Measurements from ENCODE around the gene CYTH1. TPM values are rescaled to one million over a fixed set of nuclear protein-coding genes. Genes with fewer than 3 reads are reported as not detected.

The CYTH1 gene
- polyA plus RNA-seq, 2 of the 4 experiments (the other 2 are of a cell fraction), result 38.5 to 46.2 TPM

GRCh38 chr17:78692460-78693010 is 89.5 kb downstream of the CYTH1 start:
- ChIA-PET CTCF (interaction anchor here (0.8 to 4.6 kb wide), 5 partner anchors 16 to 332 kb away, joined by 3 to 32 read pairs (median 3); no protein-coding TSS in a partner anchor), POLR2A (no interaction called here)
- Histone ChIP-seq H3K9me3 (no peaks in the 10 kb centered on the region), H3K27ac (no peak overlapping the region), H3K4me3 (no peak overlapping the region), H3K4me1 (no peaks in the 10 kb centered on the region), H3K4me2 (no peak overlapping the region)
- DNase-seq (ENCODE audit: low read depth in 1 of 2, low spot score in 1 of 2) (no peak), ATAC-seq (no peak), FAIRE-seq (no peak)
- 94% methylated on average over 15 of the region's 15 CpGs for WGBS (ENCODE audit: missing lambda C conversion rate)
- TF ChIP-seq, protein P1, sequence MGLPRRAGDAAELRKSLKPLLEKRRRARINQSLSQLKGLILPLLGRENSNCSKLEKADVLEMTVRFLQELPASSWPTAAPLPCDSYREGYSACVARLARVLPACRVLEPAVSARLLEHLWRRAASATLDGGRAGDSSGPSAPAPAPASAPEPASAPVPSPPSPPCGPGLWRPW (IDR thresholded peaks at IDR 0.05), result no peak
- peak; percentile 97 for TF ChIP-seq MAFK (IDR thresholded peaks at IDR 0.05; ENCODE audit: partially characterized antibody)

- Histone ChIP-seq H3K4me1 (no peaks in the 10 kb centered on the region), H3K4me2 (no peak overlapping the region), H3K27ac (no peak overlapping the region), H3K4me3 (no peak overlapping the region), H3K9me3 (no peaks in the 10 kb centered on the region)
- FAIRE-seq, result no peak
- peak in 1 of 2 experiments; percentile 47; a peak in 2 of 6 replicates for ATAC-seq
- ChIA-PET CTCF (interaction anchor here (1.3 to 1.6 kb wide), 3 partner anchors 9 to 192 kb away, joined by 3 to 7 read pairs (median 7); no protein-coding TSS in a partner anchor), POLR2A (no interaction called here)
- no peak for DNase-seq (ENCODE audit: low read depth in 1 of 2, low spot score in 1 of 2)
- TF ChIP-seq MAFK (IDR thresholded peaks at IDR 0.05; ENCODE audit: partially characterized antibody), result no peak
- TF ChIP-seq BHLHE40 (IDR thresholded peaks at IDR 0.05; ENCODE audit: low read depth, low read length), result no peak
- TF ChIP-seq, protein P2, sequence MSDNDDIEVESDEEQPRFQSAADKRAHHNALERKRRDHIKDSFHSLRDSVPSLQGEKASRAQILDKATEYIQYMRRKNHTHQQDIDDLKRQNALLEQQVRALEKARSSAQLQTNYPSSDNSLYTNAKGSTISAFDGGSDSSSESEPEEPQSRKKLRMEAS (IDR thresholded peaks at IDR 0.05), result no peak
- TF ChIP-seq HOXB13 (CRISPR knock-in tag; IDR thresholded peaks at IDR 0.05; ENCODE audit: low read depth), result no peak
- TF ChIP-seq ATOH8 (CRISPR knock-in tag; IDR thresholded peaks at IDR 0.05; ENCODE audit: low read depth), result no peak
- no peak for TF ChIP-seq JUN (IDR thresholded peaks at IDR 0.05)
- TF ChIP-seq JUNB (IDR thresholded peaks at IDR 0.05), result no peak
- no peak for TF ChIP-seq CBX8 (IDR thresholded peaks at IDR 0.05)
- TF ChIP-seq SREBF2 (IDR thresholded peaks at IDR 0.05), result no peak
- no peak for TF ChIP-seq CEBPB (IDR thresholded peaks at IDR 0.05)
- WGBS (ENCODE audit: missing lambda C conversion rate), result 92% methylated on average over 2 of the region's 2 CpGs
Measured at GRCh38 chr17:78689029-78689428, 93.0 kb downstream of the CYTH1 start.

DNA sequence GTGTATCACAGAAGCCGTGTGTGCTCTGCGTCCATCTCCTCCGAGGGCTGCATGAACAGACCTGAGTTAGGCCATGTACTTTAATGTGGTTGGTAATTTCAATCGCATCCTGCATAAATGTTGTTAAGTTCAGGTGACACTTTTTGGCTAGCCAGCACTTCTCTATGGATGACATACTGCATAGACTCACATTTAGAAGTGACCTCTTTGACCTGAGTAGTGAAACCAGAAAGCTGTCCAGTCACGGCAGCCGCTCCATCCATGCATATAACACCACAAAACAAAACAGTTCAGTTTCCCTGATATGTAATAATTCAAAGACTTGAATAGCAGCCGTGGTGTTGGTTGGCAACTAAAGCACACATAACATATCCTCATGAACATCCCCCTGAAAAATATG is 94.1 kb downstream of the CYTH1 start:
- Histone ChIP-seq H3K27ac (no peak overlapping the region), H3K4me1 (no peaks in the 10 kb centered on the region), H3K4me2 (no peak overlapping the region), H3K4me3 (no peak overlapping the region), H3K9me3 (no peaks in the 10 kb centered on the region)
- ChIA-PET CTCF (interaction anchor here (1.6 kb wide), 1 partner anchor 10 kb away, joined by 3 read pairs; no protein-coding TSS in a partner anchor), POLR2A (no interaction called here)
- ATAC-seq, result no peak
- TF ChIP-seq KDM1A (IDR thresholded peaks at IDR 0.05; ENCODE audit: low read depth), result no peak
- TF ChIP-seq ESRRA (IDR thresholded peaks at IDR 0.05; ENCODE audit: borderline replicate concordance, low read length), result no peak
- no peak for TF ChIP-seq CTCF (IDR thresholded peaks at IDR 0.05)
- TF ChIP-seq RNF2 (IDR thresholded peaks at IDR 0.05; ENCODE audit: borderline replicate concordance, low read depth), result no peak
- no peak for TF ChIP-seq RAD21 (conservative IDR thresholded peaks at IDR 0.05 in 1 of 2, IDR thresholded peaks at IDR 0.05 in 1 of 2)
- TF ChIP-seq CHD2 (IDR thresholded peaks at IDR 0.05; ENCODE audit: low read length, partially characterized antibody), result no peak
- no peak for TF ChIP-seq JUN (IDR thresholded peaks at IDR 0.05)
- TF ChIP-seq JUNB (IDR thresholded peaks at IDR 0.05), result no peak
- no peak for TF ChIP-seq ZSCAN20 (CRISPR knock-in tag; IDR thresholded peaks at IDR 0.05)
- no peak for TF ChIP-seq HOXB13 (CRISPR knock-in tag; IDR thresholded peaks at IDR 0.05; ENCODE audit: low read depth)
- 94% methylated on average over 7 of the region's 7 CpGs for whole genome bisulfite sequencing (ENCODE audit: missing lambda C conversion rate)
- no peak for DNase-seq (ENCODE audit: low read depth in 1 of 2, low spot score in 1 of 2)
- FAIRE-seq, result no peak
